Suppressor macrophage treated with lipopolysaccharide for 1 hour (primary cell): Measurements from ENCODE around the gene CHP2.
"Not testable (repeated sequence)": the region's sequence is repeated elsewhere in the genome, so short reads cannot be mapped to it uniquely, and the experiment has no call there.

Experiments
- DNase-seq, 3 donors: peaks; one replicate each; pipeline ENCODE4 v3.0.0-alpha.2; 2020 to 2022

The CHP2 gene

DNA sequence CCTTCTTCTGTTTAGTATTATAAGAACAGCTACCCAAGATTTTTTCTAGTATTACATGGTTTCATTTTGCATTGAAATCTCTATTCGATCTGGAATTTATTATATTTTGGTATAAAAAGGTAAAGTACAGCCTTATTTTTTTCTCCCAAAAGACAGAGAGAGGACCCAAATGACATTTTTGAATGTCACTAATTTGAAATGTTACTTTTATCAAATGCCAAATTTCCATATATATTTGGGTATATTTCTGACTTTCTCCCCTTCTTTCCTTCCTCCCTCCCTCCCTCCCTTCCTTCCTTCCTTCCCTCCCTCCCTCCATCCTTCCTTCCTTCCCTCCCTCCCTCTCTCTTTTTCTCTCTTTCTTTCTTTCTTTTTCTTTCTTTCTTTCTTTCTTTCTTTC is 6.2 kb upstream of the CHP2 start:
- DNase-seq = no peak

DNA sequence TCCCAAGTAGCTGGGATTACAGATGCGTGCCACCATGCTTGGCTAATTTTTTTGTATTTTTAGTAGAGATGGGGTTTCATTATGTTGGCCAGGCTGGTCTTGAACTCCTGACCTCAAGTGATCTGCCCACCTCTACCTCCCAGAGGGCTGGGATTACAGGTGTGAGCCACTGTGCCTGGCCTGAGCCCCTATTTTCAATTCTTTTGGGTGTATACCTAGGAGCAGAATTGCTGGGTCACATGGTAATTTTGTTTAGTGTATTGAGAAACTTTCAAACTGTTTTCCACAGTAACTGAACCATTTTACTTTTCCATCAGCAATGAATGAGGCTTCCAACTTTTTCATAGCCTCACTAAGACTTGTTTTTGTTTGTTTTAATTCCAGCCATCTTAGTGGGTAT is 3.8 kb upstream of the CHP2 start:
- DNase-seq = not testable (repeated sequence)

DNA sequence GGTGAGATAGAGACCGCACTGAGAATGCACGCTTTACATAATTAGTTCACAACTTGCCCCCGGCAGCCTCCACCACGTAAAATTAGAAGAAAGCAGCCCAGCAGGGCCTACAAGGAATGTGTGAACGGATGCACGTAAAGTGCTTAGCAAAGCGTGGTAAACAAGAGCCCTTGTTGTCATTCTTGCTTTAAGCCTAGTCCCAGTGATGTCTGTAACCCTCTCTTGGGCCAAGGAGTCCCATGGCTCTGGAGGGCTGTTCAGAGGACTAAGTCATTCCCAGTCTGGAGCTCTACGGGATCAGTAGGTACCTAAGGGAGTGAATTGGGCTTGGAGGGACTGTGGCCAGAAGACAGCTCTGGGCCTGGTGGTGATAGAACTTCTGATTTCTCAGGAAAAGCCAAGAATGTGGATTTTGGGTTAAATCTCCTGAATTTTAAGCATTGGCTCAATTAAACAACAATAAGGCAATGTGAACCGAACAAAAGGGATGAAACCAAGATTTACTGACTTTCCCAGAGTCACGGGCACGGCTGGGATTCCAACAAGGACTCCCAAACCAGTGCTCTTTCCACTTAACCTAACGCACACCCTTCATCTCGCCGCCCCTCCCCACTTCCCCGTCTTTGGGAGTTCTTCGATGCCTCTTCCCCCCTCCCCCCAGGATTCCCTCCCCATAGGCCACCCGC is 775 bp upstream of the CHP2 start:
- no peak for DNase-seq

DNA sequence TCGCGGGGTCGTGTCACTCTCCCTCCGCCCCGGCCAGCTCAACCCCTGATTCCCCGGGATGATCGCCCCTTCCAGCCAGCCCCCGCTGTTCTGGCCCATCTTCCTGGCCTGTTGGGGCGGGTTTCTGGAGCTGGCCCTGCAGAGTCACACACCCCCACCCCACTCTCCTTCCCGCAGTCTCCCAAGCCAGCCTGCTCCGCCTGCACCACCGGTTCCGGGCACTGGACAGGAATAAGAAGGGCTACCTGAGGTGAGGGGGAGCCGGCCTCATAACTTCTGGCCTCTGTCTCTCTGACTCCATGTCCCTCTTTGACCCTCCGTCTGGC is 621 bp downstream of the CHP2 start:
- no peak for DNase-seq

DNA sequence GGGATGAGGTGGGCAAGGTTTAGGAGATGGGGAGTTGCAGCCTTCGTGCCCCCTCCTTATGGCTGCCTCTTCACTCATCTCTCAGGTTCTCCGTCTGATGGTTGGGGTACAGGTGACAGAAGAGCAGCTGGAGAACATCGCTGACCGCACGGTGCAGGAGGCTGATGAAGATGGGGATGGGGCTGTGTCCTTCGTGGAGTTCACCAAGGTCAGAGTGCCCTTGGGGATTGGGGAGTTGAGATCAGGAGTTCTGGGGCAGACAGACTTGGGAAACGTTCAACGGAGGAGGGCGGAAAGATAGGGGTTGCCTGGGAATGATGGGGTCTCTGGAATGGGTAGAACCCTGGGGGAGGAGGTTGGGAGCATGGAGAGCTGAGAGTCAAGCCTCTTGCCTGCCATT is 2.3 kb downstream of the CHP2 start:
- DNase-seq = no peak

DNA sequence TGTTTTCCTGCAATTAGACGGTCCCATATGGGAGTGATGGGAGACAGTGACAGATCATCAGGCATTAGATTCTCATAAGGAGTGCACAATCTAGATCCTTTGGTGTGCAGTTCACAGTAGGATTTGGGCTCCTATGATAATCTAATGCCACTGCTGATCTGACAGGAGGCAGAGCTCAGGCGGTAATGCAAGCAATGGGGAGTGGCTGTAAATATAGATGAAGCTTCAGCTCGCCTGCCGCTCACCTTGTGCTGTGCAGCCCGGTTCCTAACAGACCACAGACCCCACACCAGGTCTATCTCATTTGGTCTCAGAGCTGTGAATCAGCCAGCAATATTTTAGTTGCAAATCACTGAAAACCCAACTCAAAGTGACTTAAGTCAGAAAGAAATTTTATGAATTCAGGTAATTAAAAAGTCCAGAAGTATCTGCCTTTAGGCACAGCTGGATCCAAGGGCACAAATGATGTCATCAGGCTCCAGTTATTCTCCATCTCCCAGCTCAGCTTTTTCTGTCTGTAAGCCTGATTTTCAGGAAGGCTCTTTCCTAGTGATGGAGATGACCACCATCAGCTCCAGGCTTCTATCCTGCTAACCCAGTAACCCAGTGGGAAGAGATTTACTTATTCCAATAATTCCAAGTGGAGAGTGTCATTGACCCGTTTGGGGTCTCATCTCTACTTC is 3.3 kb downstream of the CHP2 start:
- DNase-seq = no peak

DNA sequence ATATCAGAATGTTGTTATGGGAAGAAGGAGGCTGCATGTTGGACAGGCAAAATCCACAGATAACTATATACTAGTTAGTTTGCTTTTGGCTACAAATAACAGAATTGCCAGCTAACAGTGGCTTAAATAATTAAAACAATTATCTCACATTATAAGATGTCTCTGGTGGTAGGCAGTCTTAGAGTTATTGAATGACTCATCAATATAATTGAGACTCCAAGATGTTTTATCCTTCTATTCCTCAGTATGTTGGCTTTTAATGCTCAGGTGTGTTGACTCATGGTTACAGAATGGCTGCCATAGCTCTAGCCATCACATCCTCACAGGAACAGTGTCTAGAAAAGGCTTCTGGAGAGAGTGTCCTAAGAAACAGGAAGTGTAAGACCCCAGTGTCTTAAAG is 11.1 kb downstream of the CHP2 start:
- DNase-seq = no peak

DNA sequence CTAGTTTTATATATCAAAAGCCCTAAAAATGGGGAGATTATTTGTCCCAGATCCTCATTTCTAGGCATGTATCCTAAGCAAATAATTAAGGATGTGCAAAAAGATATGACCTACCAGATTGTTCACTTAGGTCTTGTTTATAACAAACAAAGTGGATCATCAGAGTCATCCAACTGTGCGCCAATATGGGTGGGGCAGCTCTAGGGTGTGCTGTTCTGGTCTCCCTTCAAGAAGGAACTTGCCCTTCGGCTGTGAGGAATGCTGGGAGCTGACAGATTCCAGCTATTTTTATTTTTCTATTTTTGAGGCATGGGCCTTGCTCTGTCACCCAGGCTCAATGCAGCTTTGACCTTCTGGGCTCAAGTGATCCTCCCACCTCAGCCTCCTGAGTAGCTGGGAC is 13.8 kb downstream of the CHP2 start:
- no peak for DNase-seq

DNA sequence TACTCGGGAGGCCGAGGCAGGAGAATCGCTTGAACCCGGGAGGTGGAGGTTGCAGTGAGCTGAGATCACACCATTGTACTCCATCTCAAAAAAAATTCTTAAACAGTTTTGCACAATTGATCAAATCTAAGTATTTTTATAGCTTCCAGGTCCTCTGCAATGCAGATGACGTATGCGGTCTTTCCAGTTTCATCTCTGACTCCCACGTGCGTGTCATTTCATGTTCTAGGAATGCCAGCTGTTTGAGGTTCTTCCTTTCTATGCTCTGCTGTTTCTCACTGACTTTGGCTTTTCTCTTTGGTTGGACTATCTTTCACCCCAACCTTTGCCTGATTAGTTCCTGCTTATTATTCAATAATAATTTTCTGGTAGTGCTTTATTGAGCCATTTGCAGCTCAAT is 16.2 kb downstream of the CHP2 start:
- DNase-seq = no peak

DNA sequence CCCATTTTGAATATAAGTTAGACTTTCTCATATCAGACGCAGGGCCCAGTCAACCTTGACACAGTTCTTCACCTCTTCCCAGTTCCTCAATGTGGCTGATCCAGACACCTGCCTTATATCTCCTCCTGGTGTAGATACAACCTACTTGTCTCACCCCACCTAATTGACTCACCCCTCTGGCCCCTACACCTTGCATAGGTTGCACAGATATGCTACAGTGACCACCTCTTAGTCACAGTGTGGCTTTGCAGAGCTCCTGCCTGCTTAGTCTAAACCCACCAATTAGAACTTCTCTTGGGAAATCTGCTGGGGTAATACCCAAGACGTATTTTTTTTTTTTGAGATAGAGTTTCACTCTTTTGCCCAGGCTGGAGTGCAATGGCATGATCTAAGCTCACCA is 16.8 kb downstream of the CHP2 start:
- no peak for DNase-seq

DNA sequence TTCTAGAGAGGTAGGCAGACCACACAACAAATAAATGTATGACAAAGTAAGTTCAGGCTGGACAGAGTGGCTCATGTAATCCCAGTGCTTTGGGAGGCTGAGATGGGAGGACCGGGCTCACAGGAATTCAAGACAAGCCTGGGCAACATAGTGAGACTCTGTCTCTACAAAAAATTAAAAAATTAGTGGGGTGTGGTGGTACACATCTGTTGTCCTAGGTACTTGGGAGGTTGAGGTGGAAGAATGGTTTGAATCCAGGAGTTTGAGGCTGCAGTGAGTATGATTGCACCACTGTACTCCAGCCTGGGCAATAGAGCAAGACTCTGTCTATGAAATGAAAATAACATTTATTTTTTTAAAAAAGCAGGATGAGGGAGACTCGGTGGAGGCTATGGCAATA is 18.5 kb downstream of the CHP2 start:
- DNase-seq = no peak

DNA sequence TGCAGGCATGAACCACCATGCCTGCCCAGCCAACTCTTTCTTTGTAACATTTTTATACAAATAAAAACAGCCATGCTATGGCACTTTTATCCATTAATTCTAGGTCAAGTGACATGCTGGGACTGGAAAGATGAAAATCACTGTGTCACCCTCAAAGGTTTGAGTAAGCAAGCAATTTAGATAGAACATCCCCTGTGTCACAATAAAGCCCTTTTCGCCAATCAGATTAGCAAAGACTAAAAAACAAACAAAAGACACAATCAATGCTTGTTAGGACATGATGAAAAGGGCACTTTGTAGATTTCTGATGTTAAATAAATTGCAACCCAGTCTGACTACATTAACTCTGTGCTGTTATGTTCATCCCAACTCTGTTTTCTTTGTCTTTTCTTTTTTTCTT is 26.4 kb downstream of the CHP2 start:
- DNase-seq = no peak

DNA sequence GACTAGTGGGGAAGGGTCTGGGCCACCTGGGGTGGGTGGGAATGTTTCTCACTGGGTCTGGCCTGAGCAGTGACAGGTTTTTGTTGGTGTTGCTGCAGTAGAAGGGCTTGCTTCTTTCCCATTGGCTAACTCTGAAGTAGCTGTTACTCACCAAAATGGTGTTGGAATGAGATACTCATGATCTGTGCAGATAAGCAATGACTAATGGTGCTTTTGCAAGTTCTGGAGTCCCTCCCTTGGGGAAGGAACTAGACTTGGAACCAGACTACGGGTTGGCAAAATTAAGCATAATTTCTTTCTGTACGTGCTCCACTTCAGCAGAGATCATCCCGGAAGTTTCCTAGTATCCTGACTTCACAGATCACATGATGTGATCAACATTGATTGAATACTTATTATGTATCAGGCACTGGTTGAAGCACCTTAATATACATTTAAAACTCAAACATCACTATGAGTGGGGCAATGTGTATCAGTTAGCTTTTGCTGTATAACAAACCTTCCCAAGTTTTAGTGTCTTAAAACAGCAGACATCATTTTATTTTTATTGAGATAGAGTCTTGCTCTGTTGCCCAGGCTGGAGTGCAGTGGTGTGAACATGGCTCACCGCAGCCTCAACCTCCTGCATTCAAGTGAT is 30.1 kb downstream of the CHP2 start:
- peak; percentile 44 to 84 (median 82) for DNase-seq

DNA sequence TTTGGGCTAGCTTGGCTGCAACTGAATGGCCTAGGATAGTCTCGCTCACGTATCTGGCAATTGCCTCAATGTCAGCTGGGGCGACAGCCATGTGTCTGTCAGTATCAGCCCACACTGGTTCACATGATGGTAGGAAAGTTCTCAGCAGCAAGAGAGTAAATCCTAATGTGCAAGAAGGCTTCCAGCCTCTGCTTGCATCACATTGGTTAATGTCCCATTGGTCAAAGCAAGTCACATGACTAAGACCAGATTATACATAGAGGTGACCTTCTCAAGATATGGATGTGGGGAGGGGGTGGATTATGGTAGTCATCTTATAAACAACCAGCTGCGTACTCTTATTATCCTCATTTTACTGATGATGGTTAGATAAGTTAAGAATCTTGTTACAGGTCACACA is 31.0 kb downstream of the CHP2 start:
- no peak for DNase-seq

DNA sequence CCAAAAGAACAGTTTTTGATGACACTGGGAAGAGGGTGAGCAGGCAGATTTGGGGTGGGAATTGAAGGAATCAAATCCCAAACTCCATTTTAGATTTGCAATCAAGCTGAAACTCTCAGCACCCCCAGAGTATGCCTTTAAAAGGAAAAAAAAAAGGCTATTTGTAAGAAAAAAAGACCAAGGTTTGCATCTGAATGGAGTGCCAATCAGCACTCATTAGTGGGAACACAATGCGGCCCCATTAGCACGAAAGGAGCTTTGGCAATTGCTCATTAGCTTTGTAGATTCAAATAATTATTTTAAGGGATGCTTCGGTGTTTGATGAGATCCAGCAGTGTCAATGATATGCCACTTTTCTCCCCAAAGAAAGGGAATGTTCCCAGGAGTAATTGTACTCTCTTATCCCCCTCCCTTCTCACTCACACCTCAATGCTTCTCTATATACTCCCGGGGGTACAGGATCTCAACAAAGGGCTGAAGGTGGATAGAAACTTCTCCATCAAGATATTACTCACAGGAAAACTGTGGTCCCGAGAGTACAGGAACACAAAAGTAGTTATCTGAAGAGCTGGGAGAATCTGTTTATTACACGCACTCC is 32.2 kb downstream of the CHP2 start:
- no peak for DNase-seq

DNA sequence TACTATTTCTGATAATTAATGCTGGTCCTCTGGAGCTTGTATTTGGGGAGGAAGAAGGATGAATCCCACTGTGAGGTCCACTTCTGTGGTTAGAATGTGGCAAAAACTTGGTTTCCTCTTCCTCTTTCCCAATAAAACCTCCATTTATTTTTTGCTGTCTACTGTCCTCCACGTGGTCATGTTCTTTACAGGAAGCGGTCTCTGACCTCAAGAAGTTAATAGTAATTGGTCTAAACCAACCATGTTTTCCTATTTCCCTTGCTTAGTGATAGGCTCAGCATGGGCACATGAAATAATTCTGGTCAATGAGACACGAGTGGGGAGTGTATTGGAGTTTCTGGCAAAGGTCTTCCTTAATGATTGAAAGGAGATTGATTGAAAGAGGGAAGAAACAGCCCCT is 33.9 kb downstream of the CHP2 start:
- DNase-seq = peak; percentile 34 to 53 (median 52)

DNA sequence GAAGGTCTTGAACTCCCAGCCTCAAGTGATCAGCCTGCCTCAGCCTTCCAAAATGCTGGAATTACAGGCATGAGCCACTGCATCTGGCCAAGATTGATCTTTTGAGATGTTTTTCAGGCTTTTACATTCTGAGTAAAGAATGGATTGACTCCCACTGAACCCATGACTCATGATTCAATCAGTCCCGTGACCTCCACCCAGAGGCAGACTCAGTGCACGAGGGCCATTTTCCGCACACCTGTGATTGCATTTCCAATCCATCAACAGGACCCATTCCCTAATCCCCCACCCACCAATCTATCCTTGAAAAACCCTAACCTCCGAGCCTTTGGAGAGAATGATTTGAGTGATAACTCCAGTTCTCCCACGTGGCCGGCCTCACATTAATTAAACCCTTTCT is 40.6 kb downstream of the CHP2 start:
- no peak for DNase-seq

DNA sequence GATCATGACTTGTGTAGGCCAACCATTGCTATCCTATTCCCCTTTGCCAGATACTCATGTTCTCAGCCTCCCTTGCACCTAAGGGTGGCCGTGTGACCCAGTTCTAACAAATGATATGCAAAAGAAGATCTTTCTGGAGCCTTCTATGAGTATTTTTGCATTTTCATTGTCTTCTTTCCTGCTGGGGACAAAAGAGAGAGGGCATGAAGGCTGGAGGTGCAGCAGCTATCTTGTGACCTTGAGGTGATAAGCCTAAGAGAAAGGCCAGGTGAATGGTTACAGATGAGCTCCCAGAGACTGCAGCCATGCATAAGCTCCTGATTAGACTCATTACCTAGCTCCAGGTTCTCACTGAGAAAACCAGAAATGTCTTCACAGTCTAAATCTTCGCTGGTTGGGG is 42.1 kb downstream of the CHP2 start:
- no peak for DNase-seq

DNA sequence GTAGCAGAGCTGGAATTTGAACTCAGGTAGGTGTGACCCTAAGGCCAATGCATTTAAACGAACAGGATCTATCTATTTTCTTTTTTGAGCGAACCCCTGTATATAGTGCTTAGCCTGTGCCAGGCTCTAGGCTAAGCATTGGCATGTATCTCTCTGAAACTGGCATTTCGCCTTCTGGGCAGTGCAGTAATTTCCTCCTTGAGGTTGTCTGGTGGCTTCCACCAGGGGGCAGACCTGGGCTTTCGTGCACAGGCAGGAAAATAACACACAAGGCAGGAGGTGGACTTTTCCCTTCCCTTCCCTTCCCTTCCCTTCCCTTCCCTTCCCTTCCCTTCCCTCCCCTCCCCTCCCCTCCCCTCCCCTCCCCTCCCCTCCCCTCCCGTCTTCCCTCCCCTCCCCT is 46.6 kb downstream of the CHP2 start:
- peak; percentile 77 to 92 (median 89) for DNase-seq

DNA sequence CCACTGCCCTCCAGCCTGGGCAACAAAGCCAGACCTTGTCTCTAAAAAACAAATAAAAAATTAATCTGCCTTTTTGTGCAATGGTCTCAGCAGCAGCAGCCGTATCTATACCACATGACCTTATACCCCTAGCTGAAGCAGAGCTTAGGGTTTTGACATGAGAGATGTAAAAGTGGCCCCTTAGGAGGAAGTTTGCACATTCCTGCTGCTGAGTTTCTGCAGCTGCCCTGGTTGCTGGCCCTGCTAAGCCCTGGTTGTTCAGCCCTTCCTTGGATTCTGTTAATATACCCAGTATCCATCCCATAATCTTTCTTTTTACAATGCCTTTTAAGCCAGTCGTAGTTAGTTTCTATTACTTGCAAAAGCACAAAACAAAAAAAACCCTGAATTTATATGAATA is 48.0 kb downstream of the CHP2 start:
- DNase-seq = no peak

DNA sequence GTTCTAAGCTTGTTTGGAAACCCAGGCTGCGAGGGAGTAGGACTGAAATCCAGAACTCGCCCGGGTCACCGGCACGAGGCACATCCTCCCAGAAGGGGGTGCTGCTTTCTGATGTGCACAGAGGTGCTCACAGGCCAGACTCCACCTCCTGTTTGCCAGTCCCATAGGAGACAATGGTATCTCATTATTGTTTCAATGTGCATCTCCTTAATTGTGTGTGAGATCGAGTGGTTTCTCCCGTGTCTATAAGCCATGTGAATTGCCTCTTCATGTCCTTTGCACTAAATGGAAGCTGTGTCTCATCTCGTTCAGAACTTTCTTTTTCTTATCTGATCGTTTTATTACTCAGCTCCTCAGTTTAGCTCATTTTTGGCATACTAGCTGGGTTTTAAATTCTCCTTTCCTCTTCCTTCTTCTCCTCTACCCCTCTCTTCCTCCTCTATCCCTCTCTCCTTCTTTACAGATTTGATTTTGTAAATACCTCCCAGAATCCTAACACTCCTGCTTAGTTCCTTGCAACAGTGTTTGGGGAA is 48.8 kb downstream of the CHP2 start:
- DNase-seq = peak; percentile 73 to 83 (median 79)

DNA sequence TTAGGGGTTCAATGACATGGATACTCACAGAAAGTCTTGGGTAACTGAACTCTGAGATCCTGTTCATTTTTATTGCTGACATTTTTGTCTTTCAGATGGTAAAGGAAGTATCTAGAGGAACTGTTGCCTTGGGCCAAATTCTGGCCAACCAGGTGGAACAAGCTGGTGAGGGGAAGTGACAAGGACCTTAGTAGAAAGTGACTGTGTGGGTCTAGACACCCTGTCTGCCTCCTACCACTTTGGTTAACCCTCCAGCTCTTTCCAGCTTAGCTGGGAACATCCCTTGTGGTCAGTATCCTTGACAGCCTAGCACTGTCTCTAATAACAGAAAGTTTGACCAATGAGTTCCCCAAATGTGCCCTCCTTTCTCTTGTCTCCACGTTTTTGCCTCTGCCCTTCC is 52.2 kb downstream of the CHP2 start:
- peak; percentile 23 to 84 (median 84) for DNase-seq
